Activated CD4-positive, alpha-beta T cell treated with anti-CD3 and anti-CD28 coated beads for 36 hours (primary cell): ENCODE data around the gene TBC1D1. TPM values are rescaled to one million over a fixed set of nuclear protein-coding genes. Genes with fewer than 3 reads are reported as not detected.
A peak's percentile ranks its signal among the peaks of the same experiment; 100 is the strongest.

Source experiments
- ATAC-seq: fragments of 200-7000 bp; cut with Tn5 transposase; one replicate; pipeline ENCODE4 v1.10.0; 2021; ENCODE audit warnings: mild to moderate bottlenecking, moderate library complexity
- CTCF ChIA-PET: fragments of 350-600 bp; sonication (Branson Sonifier 250); formaldehyde crosslinking; loops from one replicate; lab custom pipeline; 2021; ENCODE audit warnings: antibody characterized with exemption; lab: Charles Lee
- POLR2A ChIA-PET: fragments of 350-600 bp; sonication (Branson Sonifier 250); formaldehyde crosslinking; loops from one replicate; lab custom pipeline; 2021; ENCODE audit warnings: antibody characterized with exemption, inconsistent platforms; lab: Charles Lee
- DNase-seq: peaks from one replicate; pipeline ENCODE4 v3.0.0-alpha.2; 2020
- H3K27ac Mint-ChIP-seq: one replicate; pipeline ENCODE4 v1.8.0; 2021; ENCODE audit warnings: mixed read lengths
- H3K27me3 Mint-ChIP-seq: one replicate; pipeline ENCODE4 v1.8.0; 2021; ENCODE audit warnings: mixed read lengths
- H3K36me3 Mint-ChIP-seq: one replicate; pipeline ENCODE4 v1.8.0; 2021; ENCODE audit warnings: low read depth, mixed read lengths
- H3K4me1 Mint-ChIP-seq: one replicate; pipeline ENCODE4 v1.8.0; 2021; ENCODE audit warnings: mixed read lengths
- H3K4me3 Mint-ChIP-seq: one replicate; pipeline ENCODE4 v1.8.0; 2021; ENCODE audit warnings: mild to moderate bottlenecking, moderate library complexity, mixed read lengths
- H3K9me3 Mint-ChIP-seq: one replicate; pipeline ENCODE4 v1.8.0; 2021; ENCODE audit warnings: low read depth, mixed read lengths
- intact Hi-C, 2 experiments: fragments of 100-400 bp; cut with DNase I in 1 of 2; cut with micrococcal nuclease in 1 of 2; formaldehyde crosslinking; loops; one replicate each; pipeline versions ENCODE4 v1.14.2 to v1.15.1; 2022 to 2024; cut with DNase I, micrococcal nuclease
- total RNA-seq, 2 experiments: library from RNA; stranded (reverse); gene quantifications; one replicate each; pipeline ENCODE4 v1.2.3, GENCODE V29; 2021

The TBC1D1 gene
- total RNA-seq, 2 experiments from 2014 or later, result 60.8 to 71.8 TPM

- CTCF ChIA-PET, result interaction anchor here (0.7 to 1.3 kb wide), 2 partner anchors 20 to 472 kb away, joined by 3 read pairs; no protein-coding TSS in a partner anchor
- no peak for ATAC-seq
- DNase-seq, result no peak
- no peak overlapping the region for H3K27ac Mint-ChIP-seq
- H3K4me3 Mint-ChIP-seq, result no peak overlapping the region
- H3K36me3 Mint-ChIP-seq, result peaks cover 33% of the 10 kb centered on the region
- H3K4me1 Mint-ChIP-seq, result peaks cover 18% of the 10 kb centered on the region
- H3K9me3 Mint-ChIP-seq, result no peaks in the 10 kb centered on the region
- no peaks in the 10 kb centered on the region for H3K27me3 Mint-ChIP-seq
- POLR2A ChIA-PET, result no interaction called here
- intact Hi-C loops, result no loop called here
These were observed 204.8 kb downstream of the TBC1D1 start for GRCh38 chr4:38095691-38096090.

- ATAC-seq (no peak), DNase-seq (no peak)
- ChIA-PET POLR2A (no interaction called here), CTCF (interaction anchor here (1.0 kb wide), 1 partner anchor 9 kb away, joined by 3 read pairs; no protein-coding TSS in a partner anchor)
- peaks cover 31% of the 10 kb centered on the region for H3K36me3 Mint-ChIP-seq
- no peaks in the 10 kb centered on the region for H3K27me3 Mint-ChIP-seq
- H3K9me3 Mint-ChIP-seq, result no peaks in the 10 kb centered on the region
- intact Hi-C loops, result no loop called here
- no peak overlapping the region for H3K4me3 Mint-ChIP-seq
- no peak overlapping the region for H3K27ac Mint-ChIP-seq
- H3K4me1 Mint-ChIP-seq, result peaks cover 3% of the 10 kb centered on the region
These were observed 206.9 kb downstream of the TBC1D1 start for GRCh38 chr4:38097818-38098217.

GRCh38 chr4:38099020-38099600, 208.2 kb downstream of the TBC1D1 start:
- ATAC-seq, result no peak
- ChIA-PET POLR2A (interaction anchor here (0.7 kb wide), 1 partner anchor 132 kb away, joined by 4 read pairs; no protein-coding TSS in a partner anchor), CTCF (no interaction called here)
- no peak for DNase-seq
- Mint-ChIP-seq H3K27ac (no peak overlapping the region), H3K9me3 (no peaks in the 10 kb centered on the region), H3K27me3 (no peaks in the 10 kb centered on the region), H3K36me3 (peaks cover 35% of the 10 kb centered on the region), H3K4me3 (no peak overlapping the region), H3K4me1 (no peaks in the 10 kb centered on the region)
- intact Hi-C loops, result no loop called here

- CTCF ChIA-PET, result interaction anchor here (1.4 kb wide), 1 partner anchor 21 kb away, joined by 3 read pairs; no protein-coding TSS in a partner anchor
These were observed 209.1 kb downstream of the TBC1D1 start for GRCh38 chr4:38099908-38100407.

GRCh38 chr4:38100474-38101255, 209.8 kb downstream of the TBC1D1 start:
- ChIA-PET CTCF (interaction anchor here (1.0 to 1.4 kb wide), 3 partner anchors 10 to 31 kb away, joined by 3 read pairs; no protein-coding TSS in a partner anchor), POLR2A (no interaction called here)
- Mint-ChIP-seq H3K36me3 (peaks cover 31% of the 10 kb centered on the region), H3K27me3 (no peaks in the 10 kb centered on the region), H3K9me3 (no peaks in the 10 kb centered on the region), H3K4me1 (peaks cover 2% of the 10 kb centered on the region), H3K4me3 (no peak overlapping the region), H3K27ac (no peak overlapping the region)
- ATAC-seq (no peak), DNase-seq (no peak)
- intact Hi-C loops, result no loop called here

More at GRCh38 chr4:38099908-38100407, 209.1 kb downstream of the TBC1D1 start:
- POLR2A ChIA-PET, result no interaction called here
- Mint-ChIP-seq H3K9me3 (no peaks in the 10 kb centered on the region), H3K4me1 (no peaks in the 10 kb centered on the region), H3K27me3 (no peaks in the 10 kb centered on the region), H3K4me3 (no peak overlapping the region), H3K36me3 (peaks cover 34% of the 10 kb centered on the region), H3K27ac (no peak overlapping the region)
- intact Hi-C loops, result no loop called here
- no peak for ATAC-seq
- no peak for DNase-seq

GRCh38 chr4:38101563-38101962, 210.7 kb downstream of the TBC1D1 start:
- DNase-seq, result no peak
- H3K9me3 Mint-ChIP-seq, result no peaks in the 10 kb centered on the region
- intact Hi-C loops, result no loop called here
- peaks cover 3% of the 10 kb centered on the region for H3K4me1 Mint-ChIP-seq
- POLR2A ChIA-PET, result no interaction called here
- H3K27me3 Mint-ChIP-seq, result no peaks in the 10 kb centered on the region
- no peak overlapping the region for H3K4me3 Mint-ChIP-seq
- H3K27ac Mint-ChIP-seq, result no peak overlapping the region
- H3K36me3 Mint-ChIP-seq, result peaks cover 29% of the 10 kb centered on the region
- ATAC-seq, result no peak
- CTCF ChIA-PET, result interaction anchor here (0.6 to 1.0 kb wide), 4 partner anchors 11 to 1524 kb away, joined by 3 read pairs; no protein-coding TSS in a partner anchor

- H3K36me3 Mint-ChIP-seq, result peaks cover 25% of the 10 kb centered on the region
- no peak overlapping the region for H3K4me3 Mint-ChIP-seq
- no peak overlapping the region for H3K27ac Mint-ChIP-seq
- CTCF ChIA-PET, result interaction anchor here (0.7 kb wide), 1 partner anchor 9 kb away, joined by 3 read pairs; no protein-coding TSS in a partner anchor
- no peaks in the 10 kb centered on the region for H3K27me3 Mint-ChIP-seq
- POLR2A ChIA-PET, result interaction anchor here (0.6 kb wide), 1 partner anchor 222 kb away, joined by 9 read pairs; no protein-coding TSS in a partner anchor
- no peaks in the 10 kb centered on the region for H3K9me3 Mint-ChIP-seq
- DNase-seq (no peak), ATAC-seq (no peak)
- H3K4me1 Mint-ChIP-seq, result peaks cover 3% of the 10 kb centered on the region
- intact Hi-C loops, result no loop called here
These were observed 212.2 kb downstream of the TBC1D1 start for GRCh38 chr4:38102957-38103588.

- Mint-ChIP-seq H3K27me3 (no peaks in the 10 kb centered on the region), H3K4me3 (no peak overlapping the region), H3K27ac (no peak overlapping the region), H3K9me3 (no peaks in the 10 kb centered on the region), H3K4me1 (peaks cover 3% of the 10 kb centered on the region), H3K36me3 (peaks cover 24% of the 10 kb centered on the region)
- ATAC-seq (peak; percentile 49), DNase-seq (no peak)
- ChIA-PET POLR2A (no interaction called here), CTCF (no interaction called here)
- intact Hi-C loops, result no loop called here
These were observed 214.8 kb downstream of the TBC1D1 start for GRCh38 chr4:38105475-38106220.

GRCh38 chr4:38106311-38106710, 215.4 kb downstream of the TBC1D1 start:
- POLR2A ChIA-PET, result no interaction called here
- intact Hi-C loops, result no loop called here
- Mint-ChIP-seq H3K9me3 (no peaks in the 10 kb centered on the region), H3K36me3 (peaks cover 23% of the 10 kb centered on the region), H3K27ac (no peak overlapping the region), H3K4me3 (no peak overlapping the region), H3K27me3 (no peaks in the 10 kb centered on the region), H3K4me1 (peaks cover 3% of the 10 kb centered on the region)
- ATAC-seq (no peak), DNase-seq (no peak)
- CTCF ChIA-PET, result no interaction called here

- Mint-ChIP-seq H3K36me3 (peaks cover 20% of the 10 kb centered on the region), H3K4me3 (no peak overlapping the region), H3K27me3 (no peaks in the 10 kb centered on the region), H3K9me3 (no peaks in the 10 kb centered on the region), H3K27ac (no peak overlapping the region), H3K4me1 (peaks cover 3% of the 10 kb centered on the region)
- DNase-seq (no peak), ATAC-seq (no peak)
- intact Hi-C loops, result no loop called here
- POLR2A ChIA-PET, result no interaction called here
- CTCF ChIA-PET, result no interaction called here
These were observed 216.1 kb downstream of the TBC1D1 start for GRCh38 chr4:38106886-38107514.
